Activated CD8-positive, alpha-beta memory T cell treated with anti-CD3 and anti-CD28 coated beads for 24 hours (primary cell): ENCODE data around the gene MGRN1.
A peak's percentile ranks its signal among the peaks of the same experiment; 100 is the strongest.

Source experiments
- DNase-seq: peaks from one replicate; pipeline ENCODE4 v3.0.0-alpha.2; 2020

MGRN1 gene

GRCh38 chr16:4654964-4655590 is 30.5 kb downstream of the MGRN1 start:
- DNase-seq, result no peak

- no peak for DNase-seq
These were observed 31.2 kb downstream of the MGRN1 start for GRCh38 chr16:4655801-4656200.

- DNase-seq, result no peak
These were observed 31.6 kb downstream of the MGRN1 start for GRCh38 chr16:4656221-4656620.

- DNase-seq, result no peak
These were observed 32.4 kb downstream of the MGRN1 start for GRCh38 chr16:4656695-4657686.

DNA sequence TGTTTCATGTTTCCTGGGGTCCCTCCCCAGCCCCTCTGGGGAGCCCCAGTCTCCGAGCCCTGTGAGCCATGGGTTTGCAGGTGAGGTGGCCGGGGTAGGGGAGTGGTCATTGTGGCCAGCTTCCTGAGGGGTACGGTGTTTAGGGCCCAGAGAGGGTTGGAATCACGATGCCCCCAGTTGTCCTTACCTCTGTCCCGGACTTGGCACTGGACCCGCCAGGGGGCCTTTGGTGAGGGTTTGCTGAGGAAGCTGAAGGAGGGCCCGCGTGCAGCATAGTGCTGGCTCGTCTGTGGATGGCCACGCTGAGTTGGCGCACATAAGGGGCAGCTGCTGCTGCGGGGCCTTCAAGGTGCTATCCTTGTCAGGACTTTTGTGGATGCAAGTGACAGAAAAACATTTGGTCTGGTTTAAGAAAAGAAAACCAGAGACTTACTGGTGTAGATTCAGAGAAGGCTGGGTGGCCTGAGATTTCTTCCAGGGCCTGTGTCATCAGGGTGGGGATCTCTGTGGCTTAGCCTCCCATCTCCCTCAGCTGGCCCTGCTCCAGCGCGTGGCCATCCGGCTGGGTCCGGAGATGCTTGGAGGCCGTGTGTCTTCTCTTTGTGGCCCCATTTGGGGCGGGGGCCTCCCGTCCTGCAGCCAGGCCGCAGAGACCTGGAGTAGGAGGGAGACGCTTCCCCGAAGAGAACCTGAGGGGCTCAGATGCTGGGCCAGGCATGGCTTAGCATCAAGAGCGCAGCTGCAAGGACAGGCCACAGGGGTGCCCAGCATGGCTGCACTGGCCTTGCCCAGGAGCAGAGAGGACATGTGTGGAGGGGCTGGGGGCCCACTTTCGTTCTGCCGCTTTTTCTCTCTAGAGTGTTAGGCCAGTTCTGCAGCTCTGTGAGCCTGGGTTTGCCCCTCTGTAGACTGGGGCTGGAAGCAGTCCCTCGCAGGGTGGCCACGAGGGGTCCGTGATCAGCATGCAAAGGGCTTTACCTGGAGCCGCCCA is 35.0 kb downstream of the MGRN1 start:
- DNase-seq, result no peak

DNA sequence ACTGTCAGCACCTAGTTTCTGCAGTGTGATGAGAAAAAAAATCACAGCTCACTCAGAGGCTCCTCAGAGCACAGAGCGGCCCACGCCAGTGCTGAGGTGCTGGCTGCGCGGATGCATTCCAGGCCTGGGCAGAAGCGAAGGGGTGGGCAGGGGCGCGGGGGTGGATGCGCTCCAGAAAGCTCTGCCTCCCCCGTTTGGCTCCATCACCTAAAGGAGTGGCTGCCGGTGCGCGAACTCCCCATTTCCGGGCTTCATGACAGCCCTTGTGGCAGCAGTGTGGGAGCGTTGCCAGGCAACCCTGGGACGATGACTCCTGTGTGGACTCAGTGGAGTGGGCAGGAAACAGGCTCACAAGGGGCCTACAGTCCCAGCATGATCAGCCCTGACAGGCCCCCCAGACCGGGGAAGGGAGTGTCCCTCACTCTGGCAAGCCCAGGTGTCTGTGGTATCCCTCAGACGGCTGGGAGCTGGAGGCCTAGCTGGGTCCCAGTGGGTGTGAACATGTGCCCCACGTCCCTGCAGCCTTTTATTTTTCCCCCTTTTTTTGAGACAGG is 35.9 kb downstream of the MGRN1 start:
- peak; percentile 91 for DNase-seq

DNA sequence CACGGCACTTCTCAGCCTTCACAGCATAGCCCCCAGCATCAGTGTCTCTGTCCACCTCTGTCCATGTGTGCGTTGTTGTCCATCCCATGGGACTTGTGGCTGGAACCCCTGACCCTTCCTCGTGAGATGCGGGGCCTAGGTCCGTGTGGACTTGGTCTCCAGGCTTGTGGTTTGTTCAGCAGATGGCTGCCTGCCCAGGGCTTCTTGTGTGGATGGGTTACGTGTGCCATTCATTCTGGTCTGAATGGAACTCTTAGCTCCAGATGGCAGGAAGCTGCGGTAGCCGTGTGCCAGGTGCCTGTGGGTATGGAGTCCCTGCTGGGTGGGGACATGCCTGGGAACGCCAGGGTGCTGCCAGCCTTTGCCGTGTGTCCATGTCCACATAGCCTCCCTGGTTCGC is 37.0 kb downstream of the MGRN1 start:
- DNase-seq, result no peak

- DNase-seq, result no peak
These were observed 38.8 kb downstream of the MGRN1 start for GRCh38 chr16:4663465-4663776.

DNA sequence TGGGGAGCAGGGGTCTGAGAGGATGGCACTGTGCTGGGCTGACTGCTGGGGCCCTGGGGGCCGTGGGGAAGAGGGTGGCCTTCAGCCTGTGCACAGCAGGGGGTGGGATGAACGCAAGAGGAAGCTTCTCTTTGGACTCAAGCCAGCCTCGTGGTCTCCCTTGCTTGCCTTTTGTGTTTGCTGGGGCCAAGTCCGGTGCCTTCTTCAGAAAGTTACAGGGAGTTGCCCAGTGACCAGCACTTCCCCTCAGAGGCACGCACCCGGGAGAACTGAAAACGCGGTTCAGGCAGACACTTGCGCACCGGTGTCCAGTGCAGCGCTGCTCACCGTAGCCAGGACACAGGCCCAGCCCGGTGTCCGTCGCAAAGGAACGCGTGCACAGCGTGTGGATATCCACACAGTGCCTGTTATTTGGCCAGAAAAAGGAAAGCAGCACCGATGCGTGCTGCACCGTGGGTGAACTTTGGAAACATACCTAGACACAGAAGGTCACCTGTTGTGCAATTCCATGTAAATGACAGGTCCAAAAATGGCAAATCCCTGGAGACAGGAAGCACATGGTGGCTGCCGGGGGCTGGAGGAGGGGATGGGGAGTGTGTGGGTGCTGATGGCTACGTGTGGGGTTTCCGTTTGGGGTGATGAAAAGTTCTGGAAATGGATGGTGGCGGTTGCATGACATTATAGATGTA is 39.3 kb downstream of the MGRN1 start:
- DNase-seq, result no peak

DNA sequence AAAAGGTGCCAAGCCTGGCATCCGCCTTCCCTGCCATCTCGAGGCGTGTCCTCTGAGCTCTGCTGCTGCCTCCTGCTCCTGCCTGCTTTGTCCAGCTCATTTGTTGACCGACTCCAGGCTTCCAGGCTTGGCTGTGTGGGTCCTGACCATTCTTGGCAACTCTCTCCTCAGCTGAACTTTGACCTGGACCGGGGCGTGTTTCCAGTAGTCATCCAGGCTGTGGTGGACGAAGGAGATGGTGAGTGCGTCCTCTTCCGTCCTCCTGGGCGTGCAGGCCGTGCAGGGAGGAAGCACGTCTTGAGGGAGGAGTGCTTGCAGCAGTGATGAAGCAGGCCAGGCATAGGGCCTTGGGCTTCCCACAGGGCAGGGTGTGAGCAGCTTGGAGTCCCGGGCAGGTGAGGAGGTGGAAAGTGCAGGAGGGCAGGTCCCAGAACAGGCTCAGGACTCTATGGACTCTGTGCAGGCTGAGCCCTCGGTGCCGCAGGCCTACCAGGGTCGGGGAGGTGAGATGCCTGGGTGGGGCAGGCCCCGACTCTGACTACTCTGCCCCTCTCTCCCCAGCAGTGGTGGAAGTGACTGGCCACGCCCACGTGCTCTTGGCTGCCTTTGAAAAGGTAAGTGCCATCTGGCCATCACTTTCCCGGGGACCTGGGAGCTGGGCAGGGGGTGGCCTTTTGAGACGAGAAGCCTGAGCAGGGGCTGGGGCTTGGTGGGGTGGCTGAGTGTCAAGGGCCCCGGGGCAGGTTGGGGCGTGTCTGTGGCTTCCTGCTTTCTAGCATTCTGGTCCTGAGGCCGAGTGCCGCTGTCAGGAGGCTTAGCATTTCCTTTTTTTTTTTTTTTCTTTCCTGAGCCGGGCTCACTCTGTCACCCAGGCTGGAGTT is 40.2 kb downstream of the MGRN1 start:
- peak; percentile 81 for DNase-seq

GRCh38 chr16:4666537-4667202 is 42.0 kb downstream of the MGRN1 start:
- DNase-seq, result no peak

- no peak for DNase-seq
These were observed 42.8 kb downstream of the MGRN1 start for GRCh38 chr16:4667203-4667963.

- no peak for DNase-seq
These were observed 43.8 kb downstream of the MGRN1 start for GRCh38 chr16:4668313-4668960.

GRCh38 chr16:4673387-4674046 is 48.9 kb downstream of the MGRN1 start:
- no peak for DNase-seq

DNA sequence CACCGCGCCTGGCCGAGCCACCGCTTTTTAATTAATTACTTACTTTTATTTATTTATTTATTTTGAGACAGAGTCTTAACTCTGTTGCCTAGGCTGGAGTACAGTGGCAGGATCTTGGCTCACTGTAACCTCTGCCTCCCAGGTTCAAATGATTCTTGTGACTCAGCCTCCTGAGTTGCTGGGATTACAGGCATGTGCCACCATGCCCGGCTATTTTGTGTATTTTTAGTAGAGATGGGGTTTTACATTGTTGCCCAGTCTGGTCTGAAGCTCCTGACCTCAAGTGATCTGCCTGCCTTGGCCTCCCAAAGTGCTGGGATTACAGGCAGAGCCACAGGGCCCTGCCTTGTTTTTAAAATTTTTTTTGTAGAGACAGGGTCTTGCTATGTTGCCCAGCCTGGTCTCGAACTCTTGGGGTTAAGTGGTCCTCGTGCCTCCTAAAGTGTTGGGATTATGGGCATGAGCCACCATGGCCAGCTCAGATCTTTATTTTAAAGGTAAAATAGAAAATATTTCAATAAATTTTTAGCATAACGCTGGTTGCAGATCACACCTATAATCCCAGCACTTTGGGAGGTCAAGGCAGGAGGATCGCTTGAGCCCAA is 50.4 kb downstream of the MGRN1 start:
- no peak for DNase-seq

GRCh38 chr16:4675864-4676786 is 51.5 kb downstream of the MGRN1 start:
- peak; percentile 82 for DNase-seq

GRCh38 chr16:4676831-4677230 is 52.2 kb downstream of the MGRN1 start:
- DNase-seq, result no peak
